T follicular helper cell (primary cell): ENCODE measurements around the gene RCN2.

Experiments used
- DNase-seq: peaks from one replicate; pipeline ENCODE4 v3.0.0-alpha.2; 2020; ENCODE audit warnings: low read depth

The RCN2 gene

DNA sequence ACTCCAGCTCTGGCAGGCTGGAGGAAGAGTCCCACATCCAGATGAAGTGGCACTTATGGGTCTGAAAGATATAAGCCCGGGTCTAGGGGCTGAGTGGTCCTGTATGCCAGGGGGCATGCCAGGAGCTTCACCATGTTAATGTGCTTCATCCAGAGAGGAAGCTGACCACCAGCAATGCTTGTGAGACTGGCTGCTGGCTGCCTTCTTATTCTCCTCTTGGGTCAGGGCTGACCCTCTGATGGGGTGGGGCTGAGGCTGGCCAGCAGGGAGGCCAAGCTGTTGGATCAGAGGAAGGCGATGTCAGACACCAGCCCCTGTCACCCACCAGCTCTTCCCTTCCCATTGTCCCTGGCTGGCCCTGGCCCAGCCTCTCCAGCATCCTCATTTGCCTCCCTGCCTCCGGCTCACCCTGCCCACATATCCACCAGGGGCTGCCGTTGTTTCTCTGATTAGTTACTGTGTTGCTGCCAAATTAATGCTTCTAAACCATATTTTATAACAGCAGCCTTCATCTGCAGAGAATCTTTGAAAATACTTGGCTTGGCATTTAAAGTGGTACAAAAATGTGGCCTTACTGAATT lies 43.0 kb downstream of the RCN2 start:
- DNase-seq: no peak

DNA sequence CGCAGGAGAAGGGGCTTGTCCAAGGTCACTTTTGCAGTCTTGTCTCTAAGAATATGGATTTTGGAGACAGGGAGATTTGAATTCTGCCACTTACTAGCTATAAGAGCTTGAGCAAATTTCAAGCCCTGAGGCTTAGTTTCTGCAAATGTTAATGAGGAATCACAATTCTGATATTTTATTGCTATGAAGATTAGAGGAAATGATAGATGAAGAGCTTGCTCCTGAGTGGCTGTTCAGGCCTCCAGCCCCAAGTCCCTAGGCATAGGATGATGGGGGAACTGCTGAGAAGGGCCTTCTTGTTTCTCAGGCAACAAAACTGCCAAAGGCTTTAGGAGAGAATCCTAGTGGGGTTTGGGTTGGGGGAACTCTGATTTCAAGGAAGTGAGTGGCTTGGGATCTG lies 44.6 kb downstream of the RCN2 start:
- DNase-seq: no peak

DNA sequence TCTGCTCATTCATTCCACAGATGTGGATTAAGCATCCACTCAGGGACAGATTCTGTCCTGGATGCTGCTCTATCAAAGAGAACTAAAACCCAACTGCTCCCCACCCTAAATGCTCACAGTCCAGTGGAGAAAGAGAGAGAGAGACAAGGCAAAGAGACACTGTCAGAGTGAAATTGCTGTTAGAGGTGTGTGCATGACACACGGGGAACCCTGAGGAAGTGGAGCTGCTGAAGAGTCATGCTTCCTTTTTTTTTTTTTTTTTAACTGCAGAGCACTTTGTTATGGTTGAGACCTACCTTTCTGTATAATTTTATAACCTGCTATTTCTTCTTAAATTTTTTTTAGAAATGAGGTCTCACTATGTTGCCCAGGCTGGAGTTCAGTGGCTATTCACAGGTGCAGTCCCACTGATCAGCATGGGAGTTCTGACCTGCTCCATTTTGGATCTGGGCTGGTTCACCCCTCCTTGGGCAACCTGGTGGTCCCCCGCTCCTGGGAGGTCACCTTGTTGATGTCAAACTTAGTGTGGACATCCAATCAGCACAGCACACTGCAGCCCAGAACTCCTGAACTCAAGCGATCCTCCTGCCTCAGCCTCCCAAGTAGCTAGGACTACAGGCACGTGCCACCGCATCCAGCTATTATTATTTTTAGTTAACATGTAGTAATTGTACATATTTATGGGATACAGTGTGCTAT lies 45.2 kb downstream of the RCN2 start:
- no peak for DNase-seq

DNA sequence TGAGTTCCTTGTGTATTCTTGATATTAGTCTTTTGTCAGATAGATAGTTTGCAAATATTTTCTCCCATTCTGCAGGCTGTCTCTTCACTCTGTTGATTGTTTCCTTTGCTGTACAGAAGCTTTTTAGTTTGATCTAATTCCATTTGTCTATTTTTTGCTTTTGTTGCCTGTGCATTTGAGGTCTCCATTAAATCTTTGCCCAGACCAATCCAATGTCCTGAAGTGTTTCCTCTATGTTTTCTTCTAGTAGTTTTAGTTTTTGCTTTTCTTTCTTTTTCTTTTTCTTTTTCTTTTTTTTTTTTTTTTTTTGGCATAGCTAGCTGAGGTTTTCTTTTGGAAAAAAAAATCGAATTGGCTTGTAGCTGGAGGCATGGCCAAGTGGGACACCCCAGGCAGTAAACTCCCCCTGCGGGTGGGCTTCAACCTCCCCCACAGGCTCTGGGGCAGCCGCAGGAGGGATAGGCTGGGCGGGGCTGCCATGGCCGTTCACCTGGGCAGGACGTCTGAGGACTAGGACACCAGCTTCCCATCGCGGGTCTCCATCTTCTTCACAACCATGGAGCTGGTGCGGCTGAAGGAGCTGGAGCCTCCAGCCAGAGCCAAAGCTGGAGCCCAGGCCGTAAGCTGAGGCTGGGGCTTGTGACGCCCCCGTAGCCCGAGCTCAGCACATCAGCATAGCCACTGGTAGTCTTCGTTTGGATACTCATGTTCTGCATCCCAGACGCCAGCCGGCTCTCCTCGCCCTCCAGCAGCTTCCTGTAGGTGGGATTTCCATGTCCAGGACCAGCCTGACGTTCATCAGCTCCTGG lies 47.2 kb downstream of the RCN2 start:
- no peak for DNase-seq

DNA sequence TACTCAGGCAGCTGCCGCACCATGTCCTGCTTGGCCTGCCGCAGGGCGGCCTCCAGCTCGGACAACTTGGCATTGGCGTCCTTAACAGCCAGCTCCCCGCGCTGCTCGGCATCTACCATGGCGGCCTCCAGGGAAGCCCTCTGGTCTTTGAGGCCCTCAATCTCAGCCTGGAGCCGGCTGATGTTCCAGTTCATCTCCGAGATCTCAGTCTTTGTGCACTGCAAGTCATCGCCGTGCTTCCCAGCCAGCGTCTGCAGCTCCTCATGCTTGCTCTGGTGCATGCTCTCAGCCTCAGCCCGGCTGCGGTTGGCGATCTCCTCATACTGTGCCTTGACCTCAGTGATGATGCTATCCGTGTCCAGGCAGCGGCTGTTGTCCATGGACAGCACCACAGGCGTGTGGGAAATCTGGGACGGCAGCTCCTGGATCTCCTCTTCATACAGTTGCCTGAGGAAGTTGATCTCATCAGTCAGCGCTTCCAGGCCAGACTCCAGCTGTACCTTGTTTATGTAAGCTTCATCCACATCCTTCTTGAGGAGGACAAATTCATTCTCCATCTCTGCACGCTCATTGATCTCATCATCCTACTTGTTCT lies 47.9 kb downstream of the RCN2 start:
- DNase-seq: no peak

DNA sequence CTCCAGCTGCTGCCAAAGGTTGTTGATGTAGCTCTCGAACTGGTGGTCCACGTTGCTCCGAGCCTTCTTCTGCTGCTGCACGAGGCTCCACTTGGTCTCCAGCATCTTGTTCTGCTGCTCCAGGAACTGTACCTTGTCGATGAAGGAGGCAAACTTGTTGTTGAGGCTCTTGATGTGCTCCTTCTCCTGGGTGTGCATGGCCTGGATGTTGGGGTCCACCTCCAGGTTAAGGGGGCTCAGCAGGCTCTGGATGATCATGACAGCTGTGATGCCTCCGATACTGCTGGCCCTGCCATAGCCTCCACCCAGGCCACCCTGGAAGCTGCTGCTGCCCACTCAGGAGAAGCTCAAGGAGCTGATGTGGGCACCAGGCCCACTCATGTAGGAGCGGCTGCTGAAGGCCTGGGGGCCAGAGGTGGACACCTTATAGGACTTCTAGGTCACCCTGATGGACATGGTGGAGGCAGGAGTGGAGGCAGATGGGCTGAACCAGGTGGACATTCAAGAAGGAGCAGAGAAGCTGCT lies 48.5 kb downstream of the RCN2 start:
- no peak for DNase-seq

DNA sequence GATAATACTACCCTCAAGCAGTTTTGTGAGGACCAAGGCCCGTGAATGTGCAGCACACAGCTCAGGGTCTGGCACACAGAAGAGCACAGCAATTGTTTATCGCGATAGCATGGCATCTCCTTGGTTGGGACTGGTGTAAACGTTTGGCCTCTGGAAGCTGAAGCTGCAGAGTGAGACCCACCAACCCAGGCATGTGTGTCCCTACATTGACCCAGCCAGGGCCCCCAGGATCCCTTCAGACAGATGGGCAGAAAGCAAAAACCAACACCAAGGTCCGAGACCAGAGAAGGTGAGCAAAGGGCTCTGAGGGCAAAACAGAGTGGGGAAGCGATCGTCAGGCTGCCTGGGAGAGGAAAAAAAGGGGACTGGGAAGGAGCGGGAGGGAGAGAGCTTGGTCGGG lies 50.8 kb downstream of the RCN2 start:
- no peak for DNase-seq

DNA sequence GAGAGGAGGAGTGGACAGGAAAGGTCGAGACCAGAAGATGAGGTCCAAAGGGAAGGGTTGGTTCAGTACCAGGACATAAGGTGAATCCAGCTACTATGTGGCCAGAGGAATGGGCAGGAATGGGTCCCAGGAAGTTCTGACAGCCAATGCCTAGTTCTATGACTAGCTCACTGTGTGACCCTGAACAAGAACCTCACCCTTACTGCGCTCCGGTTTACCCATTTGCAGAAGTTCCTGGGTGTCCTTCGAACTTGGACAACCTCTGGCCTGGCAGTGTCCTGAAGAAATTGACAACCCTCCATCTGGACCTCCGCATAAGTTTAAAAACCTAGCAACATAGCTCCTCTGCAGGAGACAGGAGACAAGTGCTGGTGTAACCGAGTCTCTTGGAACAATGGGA lies 51.2 kb downstream of the RCN2 start:
- DNase-seq: no peak

DNA sequence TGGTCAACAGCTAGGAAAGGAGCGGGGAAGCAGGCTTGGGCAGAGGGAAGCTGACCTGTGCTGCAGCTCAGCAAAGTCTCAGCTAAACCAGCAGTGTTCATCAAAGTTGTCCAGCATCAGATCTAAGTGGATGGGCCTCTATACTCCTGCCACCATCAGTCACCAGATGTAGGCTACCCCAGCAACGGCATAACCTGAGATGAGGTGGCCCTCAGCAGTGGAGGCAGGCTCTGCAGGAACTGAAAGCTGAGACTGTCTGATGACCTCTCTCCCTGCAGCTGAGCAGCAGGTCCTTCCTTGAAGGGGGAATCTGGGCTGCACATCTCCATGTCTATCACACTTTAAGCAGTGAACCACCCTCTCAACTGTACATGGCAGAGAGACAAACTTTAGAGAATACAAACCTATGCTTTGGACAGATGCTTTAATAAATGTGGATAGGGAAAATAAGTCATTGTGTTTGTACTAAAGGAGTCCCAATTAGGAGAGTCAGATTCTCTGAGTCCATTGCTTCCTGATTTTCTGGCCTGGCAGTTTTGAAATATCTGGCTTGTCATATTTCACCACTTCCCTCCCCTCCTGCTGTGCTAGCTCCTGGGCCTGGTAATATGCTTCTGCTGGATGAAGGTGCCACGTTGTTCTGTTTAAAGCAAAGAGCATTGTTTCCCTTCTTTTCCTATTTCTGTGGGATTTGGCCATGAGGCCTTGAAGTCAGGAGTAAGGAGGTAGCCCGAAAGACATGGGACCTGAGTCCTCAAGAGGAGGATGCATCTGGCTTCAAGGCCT lies 52.2 kb downstream of the RCN2 start:
- no peak for DNase-seq

DNA sequence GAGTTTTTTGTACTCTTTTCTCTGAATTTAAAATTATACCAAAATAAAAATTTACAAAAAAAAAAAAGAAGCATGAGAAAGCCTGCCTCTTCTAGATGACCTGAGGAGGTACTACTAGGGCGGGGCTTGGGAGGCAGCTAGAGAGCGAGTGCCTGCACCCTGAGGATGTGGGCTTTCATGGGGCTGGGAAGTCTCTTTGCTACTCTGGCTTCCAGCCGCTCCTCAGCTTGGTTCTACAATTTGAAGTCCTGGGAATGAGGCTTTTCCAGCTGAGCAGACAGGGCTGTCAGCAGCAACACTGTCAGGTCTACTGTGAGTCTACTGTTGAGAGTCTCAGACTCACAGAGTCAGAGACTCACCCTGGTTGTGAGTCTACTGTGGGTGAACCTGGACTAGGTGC lies 55.2 kb downstream of the RCN2 start:
- no peak for DNase-seq

DNA sequence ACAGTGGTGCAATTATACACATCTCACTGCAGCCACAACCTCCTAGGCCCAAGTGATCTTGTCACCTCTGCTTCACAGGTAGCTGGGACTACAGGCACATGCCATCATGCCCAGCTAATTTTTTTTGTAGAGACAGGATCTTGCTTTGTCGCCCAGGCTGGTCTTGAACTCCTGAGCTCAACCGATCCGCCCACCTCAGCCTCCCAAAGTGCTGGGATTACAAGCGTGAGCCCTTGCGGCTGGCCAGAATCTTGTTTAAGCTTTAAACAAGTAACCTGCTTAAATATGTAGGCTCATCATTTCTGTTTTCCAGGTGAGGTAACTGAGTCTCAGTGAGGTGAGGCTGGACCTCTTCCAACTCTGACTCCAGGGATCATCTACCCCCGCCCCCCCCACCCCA lies 55.7 kb downstream of the RCN2 start:
- no peak for DNase-seq

DNA sequence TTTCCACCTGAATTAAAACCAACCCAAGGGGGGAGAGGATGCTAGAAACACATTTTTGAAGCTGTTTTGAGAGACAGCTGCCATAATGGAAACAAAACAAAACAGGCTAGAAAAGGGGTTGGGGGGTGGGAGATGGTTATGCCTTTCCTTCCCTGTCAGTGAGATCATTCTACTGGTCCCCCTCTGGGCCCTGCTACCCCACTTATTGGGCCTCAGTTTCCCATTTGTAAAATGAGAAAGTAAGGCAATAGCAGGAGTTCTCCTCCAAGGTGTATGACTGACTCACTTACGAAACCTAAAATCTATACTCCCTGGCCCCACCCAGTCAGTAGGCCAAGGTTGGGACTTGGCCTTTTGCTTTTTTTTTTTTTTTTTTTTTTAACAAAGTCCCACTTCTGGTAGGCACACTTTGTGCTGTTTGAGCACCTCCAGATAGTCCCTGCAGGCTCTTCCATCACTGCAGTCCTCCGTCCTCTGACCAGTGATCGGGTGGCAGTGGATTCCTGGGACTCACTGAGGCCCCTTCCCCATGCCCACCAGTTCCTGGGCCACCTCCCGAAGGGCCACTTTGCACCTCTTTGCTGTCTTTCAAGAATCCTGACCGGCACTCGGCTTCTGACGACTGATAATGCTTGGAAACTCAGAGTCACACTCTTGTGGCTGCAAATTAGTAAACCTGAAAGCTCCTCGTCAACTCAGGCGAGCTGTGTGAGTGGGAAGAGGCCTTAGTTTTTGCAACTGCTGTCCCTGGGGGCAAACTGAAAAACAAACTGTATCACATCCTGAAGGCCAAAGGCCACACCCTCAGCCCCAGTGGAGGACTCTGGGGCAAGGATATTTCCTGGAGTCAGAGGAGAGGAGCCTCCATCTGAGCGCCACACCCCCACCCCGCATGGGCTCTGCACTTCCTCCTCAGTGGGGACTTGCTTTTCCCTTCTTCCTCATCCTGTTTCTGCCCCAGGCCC lies 56.6 kb downstream of the RCN2 start:
- no peak for DNase-seq

DNA sequence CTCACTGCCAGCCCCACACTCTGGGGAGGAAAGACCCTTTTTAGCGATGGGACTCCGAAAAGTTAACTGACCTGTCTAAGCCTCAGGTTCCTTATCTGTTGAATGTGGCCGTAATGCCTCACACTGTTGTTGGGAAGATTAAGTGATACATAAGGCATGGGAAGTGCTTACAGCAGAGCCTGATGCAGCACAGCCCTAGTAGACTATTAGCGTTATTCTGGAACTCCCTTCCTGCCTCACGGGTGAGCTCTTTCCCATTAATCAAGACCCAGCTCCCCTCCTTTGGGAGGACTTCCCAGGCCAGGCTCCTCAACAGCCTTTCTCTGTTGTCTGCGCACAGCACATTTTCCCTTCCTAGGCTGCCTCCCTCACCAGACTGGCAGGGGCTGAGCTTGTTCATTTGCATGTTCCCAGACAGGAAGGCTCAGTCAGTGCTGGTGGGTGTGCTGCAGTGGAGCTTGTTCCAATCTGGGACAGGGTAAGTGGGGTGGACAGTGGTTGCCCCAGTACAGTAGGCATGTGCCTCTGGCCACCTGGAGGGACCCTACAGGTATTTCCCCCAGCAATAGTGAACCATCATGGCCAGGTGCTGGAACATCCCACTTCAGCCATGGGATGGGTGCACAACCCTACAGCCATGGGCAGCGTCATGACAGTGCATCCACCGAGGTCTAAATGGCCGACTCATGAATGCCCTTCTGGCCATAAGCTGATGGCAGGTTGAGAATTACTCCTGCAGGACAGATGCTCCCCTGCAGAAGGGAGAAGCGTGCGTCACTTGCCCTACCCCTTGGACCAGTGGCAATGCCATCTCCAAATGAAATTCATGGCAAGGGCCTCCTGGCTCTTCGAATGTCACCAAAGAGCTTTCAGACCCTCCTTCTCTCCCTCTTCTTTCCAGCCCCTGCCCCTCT lies 57.6 kb downstream of the RCN2 start:
- DNase-seq: no peak

DNA sequence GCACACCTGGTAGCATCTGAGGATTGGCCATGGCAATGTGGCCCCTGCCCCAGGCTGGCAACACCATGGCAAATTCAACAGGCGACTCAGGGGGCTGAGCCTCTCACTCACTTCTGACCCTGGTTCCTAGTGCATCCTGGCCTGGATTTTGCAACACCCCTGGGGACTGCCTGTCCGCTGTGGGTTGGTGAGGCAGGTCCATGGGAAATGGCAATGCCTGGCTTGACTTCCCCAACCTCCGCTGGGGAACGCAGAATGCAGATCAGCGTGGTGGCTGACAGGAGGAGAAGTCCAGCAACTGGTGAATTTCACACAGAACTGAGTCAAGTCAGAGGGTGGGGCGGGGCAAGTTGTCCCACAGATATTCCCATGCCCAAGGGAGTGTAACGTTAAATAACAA lies 59.5 kb downstream of the RCN2 start:
- no peak for DNase-seq

DNA sequence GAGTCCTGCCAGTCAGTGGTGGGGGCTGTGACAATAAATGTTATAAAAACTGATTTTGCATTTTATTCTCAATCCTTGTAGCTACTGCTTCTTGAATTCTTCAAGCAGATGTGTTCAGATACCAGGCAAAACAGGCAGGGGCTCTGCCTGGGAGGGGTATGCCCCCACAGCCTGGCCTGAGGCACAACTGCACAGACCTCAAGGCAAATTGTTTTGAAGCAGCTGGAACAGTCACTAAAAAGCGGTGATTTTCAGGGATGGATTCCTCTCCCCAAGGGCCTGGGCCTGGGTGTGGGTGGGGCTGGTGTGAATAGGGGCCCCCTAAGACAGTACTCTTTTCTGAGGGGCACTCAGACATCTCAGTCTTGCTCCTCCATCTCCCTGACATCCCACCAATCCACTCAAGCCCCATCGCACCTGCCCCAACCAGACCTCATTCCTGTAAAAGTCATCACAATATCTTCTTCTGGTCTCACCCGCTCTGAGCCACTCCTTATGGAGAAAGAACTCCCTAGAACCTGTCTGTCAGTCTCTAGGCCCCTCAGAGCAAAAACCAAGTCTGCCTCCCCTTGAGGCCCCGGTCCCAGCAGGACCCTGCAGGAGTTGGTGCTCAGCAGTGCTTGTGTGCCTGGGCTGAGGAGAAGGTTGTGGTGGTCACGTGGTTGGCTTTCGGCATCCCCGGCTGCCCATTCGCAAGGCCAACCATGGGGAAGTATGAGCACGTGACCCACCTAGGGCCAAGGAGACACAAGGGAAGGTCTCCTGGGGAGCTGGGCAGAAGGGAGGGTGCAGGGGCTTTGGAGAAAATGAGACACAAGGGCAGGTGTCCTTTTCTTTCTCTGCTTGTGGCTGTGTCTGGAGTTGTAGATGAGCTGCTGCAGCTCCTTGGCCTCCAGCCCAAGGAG lies 60.4 kb downstream of the RCN2 start:
- no peak for DNase-seq

DNA sequence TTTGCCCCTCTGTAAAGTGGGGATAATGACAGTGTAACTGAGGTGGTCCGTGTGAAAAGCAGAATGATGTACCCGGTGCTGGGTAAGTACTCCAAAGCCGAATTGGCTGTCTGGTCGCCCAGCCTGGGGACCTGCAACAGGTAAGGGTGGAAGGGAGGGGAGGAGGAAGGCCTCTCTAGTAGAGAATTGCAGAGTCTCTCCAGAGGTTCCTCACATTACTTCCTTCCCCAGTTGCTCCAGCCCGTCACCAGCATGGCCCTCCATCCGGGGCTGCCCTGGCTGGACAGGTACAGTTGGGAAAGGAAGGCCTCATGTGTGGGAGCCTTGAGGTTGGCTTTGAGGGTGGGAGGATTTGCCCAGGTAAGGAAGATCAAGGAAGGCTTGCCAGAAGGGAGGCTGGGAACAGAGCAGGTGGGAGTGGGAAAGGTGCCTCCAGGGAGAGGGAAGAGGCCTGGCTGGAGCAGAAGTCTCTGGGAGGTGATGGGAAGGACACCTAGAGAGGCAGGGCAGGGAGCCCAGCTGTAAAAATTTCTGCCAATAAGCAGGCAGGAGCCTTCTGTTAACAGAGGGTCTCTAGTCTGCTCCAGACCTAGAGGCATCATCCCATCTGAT lies 61.7 kb downstream of the RCN2 start:
- DNase-seq: no peak

DNA sequence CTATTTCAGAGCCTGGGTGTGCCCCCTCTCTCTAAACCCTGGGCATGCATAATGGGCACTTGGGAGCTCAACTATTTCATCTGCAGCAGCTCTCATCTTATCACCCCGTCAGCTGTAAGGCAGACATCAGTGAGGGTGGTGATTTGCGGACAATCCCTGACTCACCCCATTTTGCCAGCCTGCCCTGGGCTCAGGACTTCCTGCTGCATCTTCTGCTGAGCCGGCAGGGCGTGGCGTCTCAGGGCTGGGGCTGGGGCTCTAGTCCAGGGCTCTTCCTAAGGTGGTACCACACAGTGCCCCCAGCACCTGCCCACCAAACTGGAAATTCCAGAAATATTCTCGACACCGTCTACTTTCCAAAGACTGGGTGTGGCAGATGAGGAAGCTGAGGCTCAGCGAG lies 62.5 kb downstream of the RCN2 start:
- no peak for DNase-seq

DNA sequence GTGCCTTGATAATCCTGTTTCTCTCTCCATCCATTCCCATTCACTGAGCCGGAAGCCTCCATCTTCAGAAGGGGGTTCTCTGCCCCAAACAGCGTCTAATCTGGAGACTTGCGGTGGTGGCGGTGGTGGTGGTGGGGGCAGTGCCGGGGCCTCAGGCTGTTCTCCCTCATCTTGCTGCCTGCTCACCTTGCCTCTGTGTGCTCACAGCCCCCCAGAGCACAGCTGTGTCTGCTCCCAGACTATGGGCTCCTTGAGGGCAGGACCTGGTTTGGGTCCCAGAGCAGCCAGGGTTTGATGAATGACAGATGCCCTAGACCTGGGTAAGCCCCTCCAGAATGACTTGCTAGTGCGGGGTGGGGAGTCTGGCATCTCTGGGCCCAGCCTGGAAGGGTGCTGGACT lies 62.9 kb downstream of the RCN2 start:
- no peak for DNase-seq
